Subcutaneous adipose tissue (tissue), 4 donors: ENCODE measurements around the gene LCN6. TPM values are rescaled to one million over a fixed set of nuclear protein-coding genes. Genes with fewer than 3 reads are reported as not detected.

Experiments
- total RNA-seq, 4 donors: library from RNA; depleted of rRNA; stranded (reverse); fragments of >200 nt; gene quantifications; one replicate each; pipeline ENCODE4 v1.1.0, GENCODE V29; 2016
- TF ChIP-seq, protein P1 (sequence below): fragments of 450-650 bp; IDR thresholded peaks from one replicate; pipeline ENCODE4 v1.5.1; 2016; ENCODE audit warnings: low read depth, mild to moderate bottlenecking, control low read depth, antibody characterized with exemption, moderate library complexity

Gene LCN6, protein sequence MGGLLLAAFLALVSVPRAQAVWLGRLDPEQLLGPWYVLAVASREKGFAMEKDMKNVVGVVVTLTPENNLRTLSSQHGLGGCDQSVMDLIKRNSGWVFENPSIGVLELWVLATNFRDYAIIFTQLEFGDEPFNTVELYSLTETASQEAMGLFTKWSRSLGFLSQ
- total RNA-seq, result 10 to 100 TPM in 2 of 4 donors, 1 to 10 TPM in 2; 2.4 to 18.3 (median 7.9) TPM

DNA sequence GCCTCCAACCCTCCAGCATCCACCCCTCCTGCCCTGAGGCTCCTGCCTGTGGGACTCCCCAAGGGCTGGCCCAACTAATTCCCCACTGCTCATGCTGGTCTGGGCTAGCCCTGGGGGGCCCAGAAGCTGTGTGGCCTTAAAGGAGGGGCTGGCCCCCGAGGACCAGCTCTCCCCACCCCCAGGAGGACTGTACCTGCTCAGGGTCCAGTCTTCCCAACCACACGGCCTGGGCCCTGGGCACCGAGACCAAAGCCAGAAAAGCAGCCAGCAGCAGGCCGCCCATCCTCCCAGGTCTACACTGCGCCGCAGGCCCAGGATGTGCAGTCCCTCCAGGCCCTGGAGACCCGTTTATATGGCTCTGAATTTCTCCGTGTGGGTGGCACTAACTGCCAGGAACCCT, at the start of gene LCN6:
LCN6 (minus strand) TSS at position 325 of the 400 bp plus-strand sequence; CDS start at position 283, 42 bp downstream.
- TF ChIP-seq, protein P1, sequence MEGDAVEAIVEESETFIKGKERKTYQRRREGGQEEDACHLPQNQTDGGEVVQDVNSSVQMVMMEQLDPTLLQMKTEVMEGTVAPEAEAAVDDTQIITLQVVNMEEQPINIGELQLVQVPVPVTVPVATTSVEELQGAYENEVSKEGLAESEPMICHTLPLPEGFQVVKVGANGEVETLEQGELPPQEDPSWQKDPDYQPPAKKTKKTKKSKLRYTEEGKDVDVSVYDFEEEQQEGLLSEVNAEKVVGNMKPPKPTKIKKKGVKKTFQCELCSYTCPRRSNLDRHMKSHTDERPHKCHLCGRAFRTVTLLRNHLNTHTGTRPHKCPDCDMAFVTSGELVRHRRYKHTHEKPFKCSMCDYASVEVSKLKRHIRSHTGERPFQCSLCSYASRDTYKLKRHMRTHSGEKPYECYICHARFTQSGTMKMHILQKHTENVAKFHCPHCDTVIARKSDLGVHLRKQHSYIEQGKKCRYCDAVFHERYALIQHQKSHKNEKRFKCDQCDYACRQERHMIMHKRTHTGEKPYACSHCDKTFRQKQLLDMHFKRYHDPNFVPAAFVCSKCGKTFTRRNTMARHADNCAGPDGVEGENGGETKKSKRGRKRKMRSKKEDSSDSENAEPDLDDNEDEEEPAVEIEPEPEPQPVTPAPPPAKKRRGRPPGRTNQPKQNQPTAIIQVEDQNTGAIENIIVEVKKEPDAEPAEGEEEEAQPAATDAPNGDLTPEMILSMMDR, result no peak

DNA sequence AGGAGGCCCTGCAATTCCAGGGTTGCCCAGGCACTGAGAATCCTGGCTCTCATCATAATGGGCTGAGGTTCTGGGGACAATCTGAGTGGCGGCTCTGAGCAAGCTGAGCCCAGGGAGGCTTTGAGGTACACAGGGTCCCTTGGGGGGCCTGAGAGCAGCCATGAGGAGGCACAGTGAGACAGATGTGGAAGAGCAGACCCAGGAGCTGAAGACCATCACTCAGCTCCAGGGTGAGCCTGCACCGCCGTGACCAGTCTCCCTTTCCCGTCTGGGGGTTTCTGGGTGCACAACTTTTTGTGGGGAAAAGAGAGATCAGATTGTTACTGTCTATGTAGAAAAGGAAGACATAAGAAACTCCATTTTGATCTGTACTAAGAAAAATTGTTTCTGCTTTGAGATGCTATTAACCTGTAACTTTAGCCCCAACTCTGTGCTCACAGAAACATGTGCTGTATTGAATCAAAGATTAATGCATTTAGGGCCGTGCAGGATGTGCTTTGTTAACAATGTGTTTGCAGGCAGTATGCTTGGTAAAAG, 48.0 kb upstream of the LCN6 start, which contains the start of gene CCDC183:
CCDC183 (plus strand) TSS at position 101 of the 537 bp plus-strand sequence; CDS start at position 161, 60 bp downstream.
- TF ChIP-seq, protein P1, result no peak

DNA sequence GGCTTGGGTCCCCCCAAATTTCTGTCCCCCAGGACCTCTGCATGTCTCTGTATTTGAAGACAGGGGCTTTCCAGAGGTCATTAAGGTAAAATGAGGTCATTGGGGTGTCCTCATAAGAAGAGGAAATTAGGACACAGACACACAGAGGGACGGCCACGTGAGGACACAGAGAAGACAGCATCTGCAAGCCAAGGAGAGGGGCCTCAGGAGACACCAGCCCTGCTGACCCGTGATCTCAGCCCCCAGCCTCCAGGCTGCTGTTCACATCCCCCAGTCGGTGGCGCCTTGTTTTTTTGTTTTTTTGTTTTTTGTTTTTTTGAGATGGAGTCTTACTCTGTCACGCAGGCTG, 46.6 kb upstream of the LCN6 start:
- TF ChIP-seq, protein P1, result no peak

DNA sequence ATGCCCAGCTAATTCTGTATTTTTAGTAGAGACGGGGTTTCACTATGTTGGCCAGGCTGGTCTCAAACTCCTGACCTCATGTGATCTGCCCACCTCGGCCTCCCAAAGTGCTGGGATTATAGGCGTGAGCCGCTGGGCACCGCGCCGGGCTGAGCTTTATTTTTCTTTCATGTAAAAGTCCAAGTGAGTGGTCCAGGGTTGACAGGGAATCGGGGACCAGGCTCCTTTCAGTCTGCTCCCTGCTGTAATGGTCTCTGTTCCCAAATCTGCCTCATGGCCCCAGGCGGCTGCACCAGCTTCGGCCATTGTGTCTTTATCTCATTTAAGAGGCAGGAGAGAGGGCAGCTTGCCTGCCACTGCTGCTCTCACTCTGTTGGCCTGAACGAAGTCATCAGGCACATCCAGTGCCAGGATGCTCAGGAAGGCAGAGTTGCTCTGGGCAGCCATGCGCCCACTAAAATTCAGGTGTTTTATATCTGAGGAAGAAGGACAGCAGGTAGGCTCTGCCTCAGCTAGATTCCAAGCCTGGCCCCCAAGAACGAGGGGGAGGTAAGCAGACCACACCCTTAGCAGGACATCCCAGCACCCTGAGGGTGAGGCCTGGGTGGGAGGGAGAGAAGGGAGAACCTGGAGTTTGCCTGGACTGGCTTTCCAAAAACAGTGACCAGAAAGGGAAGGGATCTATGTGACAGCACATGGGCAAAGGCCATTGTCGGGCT, 46.1 kb upstream of the LCN6 start:
- TF ChIP-seq, protein P1, result no peak

DNA sequence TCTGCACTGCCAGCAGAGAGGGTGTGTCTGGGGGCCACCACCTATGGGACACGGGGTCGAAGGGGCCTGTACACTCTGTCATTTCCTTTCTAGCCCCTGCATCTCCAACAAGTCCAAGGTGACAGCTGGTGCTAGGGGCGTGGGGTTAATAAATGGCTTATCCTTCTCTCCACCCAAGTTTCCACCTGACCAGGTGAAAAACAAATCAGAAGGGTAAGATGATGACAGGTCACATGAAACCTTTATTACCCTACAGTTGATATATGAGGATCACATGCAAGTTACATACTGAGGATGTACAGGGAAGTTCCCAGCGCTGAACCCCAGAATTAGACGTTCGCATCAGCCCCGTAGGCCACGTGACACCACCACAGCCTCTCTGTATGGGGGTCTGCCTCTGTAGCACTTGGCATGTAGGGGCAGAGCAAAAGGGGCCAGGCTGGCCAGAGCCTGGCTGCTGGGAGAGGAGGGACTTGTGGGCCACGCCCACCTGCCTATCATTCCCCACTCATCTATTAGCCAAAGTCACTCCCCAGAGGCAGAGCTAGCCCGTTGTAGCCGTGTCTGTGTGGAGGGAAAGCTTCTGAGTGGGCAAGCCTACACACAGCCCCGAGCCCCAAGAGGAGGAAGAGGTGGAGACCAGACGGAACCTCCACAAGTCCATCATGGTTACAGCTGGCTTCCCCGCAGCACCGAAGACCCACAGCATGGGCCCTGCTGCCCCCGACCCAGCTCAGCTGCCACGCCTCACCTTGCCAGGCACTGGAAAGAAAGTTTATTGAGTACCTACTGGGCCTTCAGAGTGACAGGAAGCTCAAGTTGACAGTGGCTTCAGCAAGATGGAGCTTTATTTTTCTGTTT, 45.0 kb upstream of the LCN6 start:
- TF ChIP-seq, protein P1, result no peak

DNA sequence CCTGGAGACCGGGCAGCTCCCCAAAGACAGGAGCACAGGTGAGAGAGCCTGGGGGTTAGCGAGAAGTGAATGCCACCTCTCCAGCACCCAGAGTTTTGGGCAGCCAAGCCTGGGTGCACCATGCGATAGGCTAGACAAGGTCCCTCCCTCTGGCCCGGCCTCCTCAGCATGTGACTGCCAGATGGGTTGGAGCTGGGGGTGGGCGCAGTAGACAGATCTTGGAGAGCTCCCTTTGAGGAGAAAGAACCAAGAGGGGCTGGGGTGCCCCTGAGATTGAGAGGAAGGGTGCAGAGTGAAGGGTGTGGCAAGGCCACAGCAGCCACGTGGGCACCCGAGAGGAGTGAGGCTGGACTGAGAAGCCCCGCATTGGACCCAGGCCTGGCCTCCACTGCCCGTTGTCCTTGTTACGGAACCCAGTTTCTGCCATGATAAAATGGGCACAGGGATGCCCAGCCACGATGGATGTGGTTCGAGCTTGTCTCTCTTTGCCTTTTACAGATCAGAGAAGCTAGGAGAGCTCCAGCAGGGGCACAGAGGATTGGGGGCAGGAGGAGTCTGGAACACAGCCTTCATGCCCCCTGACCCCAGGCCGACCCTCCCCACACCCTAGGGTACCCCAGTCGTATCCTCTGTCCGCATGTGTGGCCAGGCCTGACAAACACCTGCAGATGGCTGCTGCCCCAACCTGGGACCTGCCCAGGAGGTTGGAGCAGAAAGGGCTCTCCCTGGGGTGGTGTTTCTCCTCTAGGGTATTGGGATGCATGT, 44.2 kb upstream of the LCN6 start:
- TF ChIP-seq, protein P1, result no peak
